HG03159 (cell line): ENCODE results near the gene ZNF526.
A peak's percentile ranks its signal among the peaks of the same experiment; 100 is the strongest.

Source experiments
- ATAC-seq: cut with Tn5 transposase; IDR thresholded peaks from one replicate; pipeline ENCODE4 v1.9.1; 2021; ENCODE audit warnings: mild to moderate bottlenecking, moderate library complexity; ENCODE audit not compliant: unreplicated experiment

ZNF526 gene

DNA sequence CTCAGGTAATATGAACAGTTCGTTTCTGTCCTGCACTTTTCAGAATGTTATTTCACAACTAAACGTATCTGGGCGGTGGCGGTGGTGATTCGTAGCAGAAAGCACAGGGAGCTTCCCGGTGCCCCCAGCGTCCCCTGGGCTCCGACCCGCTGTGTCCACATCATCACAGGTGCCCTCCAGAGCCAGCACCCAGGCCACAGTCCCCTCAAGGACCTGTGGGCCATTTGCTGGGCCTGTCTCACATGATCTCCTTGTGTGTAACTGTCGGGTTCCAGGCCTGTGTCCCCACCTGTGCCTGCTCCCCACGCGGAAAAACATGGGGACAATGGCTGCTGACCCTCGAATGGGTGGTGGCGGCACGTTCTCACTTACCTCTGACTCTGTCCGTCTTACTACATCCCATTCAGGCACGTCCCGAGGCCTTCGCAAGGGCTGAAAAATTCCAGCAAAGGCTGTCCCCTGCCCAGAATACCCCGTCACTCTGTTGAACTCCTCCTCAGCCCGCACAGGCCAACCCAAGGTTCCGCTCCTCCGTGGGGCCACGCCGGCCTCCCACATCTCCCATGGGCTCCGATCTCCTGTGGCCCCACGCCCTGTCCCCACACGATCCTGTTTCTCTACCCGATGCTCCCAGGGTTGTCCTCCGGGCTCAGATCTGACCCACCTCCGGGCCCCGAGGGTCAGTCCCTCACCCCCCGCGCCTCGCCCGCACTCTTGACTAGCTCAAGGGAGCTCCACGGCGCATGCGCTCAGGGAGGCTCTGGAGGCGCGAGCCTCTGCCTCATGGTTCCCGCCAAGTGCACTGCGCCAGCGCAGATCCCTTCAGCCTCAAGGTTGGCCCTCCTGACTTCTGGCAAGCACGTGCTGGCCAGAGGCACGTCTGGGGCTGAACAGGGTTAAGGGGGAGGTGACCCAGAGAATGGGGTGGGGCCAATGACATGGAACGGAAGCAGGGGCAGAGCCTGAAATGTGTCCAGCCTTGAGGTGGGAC is 23.8 kb upstream of the ZNF526 start:
- ATAC-seq, result no peak

DNA sequence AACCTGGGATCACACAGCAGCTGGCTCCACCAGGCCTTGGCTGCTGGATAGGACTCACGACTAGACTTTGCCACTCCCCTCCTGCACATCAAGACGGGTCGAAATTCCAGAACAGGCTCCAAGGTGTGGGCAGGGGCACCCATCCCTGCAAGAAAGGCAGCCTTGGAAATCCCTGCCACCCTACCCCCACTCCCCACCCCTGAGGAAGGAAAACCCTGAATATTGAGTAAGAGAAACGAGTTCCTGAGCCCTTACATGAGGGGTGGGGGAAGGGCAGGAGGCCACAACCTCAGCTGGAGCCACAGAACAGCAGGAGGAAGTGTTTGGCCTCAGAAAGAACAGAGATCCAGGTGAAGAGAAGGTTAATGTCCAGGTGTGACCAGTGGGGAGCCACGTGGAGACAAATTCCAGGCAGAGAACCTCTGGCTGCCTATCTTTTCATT is 22.7 kb upstream of the ZNF526 start:
- no peak for ATAC-seq

DNA sequence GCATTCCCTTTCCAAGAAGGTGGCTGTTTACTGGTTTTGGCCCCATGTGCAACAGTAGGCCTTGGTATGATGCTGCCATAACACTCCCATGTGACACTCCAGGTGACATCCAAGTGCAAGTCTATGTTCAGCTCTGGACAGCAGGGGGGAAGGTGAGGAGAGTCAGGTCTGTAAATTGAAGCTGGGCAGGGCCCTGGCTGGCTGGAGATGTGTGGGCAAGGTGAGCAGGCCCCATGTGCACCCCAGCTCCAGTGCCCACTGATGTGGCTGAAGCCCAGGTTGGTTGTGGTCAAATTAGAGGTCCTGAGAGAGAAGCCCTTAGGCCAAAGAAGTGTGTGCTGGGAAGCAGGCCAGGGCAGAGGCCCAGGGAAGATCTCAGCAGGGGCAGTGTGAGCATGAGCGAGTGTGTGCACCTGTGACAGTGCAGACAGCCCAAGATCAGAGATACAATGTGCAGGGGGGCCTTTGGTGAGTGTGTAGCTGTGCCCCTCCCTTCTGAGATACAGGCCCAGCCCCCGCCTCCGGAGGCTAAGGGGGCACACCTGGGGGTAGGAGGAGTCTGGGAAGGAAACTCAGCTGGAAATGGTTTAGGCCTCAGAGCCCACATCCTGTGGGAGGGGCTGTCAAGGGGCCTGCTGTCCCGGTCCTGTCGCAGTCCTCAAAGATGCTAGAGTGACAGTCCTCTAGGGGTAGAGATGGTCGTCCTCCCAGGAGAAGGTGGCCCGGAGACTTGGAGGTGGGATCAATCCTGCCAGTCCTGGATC is 21.3 kb upstream of the ZNF526 start:
- peak; percentile 33 for ATAC-seq

DNA sequence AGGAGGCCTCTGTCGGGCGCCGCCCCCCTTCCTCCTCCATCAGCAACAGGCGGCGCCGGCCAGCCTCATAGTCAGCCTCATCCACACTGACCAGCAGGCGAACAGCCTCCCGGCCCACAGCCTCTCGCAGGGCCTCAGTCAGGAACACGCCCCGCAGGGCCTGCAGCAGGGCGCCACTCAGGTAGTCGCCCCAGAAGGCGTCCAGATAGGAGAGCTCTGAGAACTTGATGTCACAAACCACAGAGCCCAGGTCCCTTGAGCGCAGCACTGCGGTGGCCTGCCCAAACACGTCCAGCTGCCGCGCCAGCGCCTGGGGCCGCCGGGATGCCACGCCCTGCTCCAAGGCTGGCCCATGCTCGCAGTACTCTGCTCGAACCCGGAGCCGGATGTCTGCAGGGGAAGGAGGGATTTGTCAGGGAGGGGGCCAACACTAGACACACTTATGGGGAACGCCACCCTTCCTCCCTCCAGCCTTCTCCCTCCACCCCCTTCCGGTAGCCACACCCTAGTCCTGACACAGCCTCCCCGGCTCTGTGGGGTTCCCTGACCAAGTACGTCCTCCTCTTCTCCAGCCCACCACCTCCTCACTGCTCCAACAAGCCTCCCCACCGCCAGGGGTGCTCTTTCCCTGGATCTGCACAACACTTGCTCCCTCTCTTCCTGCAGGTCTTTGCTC is 20.5 kb upstream of the ZNF526 start:
- ATAC-seq, result peak; percentile 62

DNA sequence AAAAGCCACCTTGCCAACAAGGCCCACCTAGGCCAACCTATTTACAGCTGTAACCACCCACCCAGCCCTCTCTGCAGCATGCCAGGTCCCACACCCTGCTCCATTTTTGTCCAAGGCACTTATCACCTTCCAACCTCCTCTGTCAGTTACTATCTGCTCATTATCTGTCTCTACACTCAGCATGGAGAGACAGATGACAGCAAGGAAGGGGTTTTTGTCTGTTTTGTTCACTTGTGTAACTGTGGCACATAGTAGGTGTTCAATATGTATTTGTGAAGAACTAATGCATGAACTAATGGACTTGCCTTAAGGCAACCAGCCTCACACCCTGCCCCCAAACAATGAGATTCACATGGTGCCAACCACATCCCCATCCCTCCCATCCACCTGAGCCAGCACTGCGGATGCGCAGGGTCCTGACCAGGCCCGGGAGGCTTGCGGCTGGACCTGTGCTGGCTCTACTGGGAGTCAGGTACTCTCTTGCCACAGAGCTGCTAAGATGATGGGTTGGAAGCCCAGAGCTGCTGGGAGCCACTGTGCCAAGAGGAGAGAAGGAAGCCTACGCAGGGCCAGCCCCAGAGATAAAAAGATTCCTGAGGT is 19.9 kb upstream of the ZNF526 start:
- ATAC-seq, result no peak

DNA sequence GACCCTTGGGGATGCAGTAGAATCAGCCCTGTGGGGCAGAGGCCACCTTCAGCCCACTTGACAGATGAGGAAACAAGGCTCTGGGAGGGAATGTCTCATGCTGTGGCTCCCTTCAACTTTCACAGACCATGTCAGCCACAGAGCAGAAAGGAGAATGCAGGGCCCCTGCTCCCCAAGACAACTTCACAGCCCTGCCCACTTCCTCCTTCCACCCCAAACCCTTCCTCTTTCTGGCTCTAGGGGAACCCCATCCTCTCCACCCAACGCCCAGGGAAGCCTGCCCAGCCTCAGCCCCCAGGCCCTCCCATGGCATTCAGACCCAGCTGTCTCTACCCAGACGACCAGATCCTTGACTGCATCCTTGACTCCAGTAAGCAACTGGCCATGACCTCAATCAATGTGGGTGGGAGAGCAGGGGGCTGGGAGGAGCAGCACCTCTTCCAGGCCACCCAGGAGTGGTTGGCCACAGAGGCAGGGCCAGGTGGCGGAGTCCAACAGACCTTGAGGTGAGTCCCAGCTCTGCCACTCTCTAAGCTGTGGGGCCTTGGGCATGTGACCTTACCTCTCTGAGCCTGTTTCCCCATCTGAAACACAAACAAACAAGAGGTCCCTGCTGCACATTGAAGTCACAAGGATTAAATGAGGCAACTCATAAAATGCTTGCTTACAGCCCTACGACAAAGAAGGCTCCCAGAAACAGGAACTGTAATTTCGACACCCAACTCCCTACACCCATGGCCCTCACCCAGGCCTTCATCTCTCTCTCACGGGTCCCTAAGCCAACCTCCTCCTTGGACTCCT is 18.4 kb upstream of the ZNF526 start:
- ATAC-seq, result no peak

DNA sequence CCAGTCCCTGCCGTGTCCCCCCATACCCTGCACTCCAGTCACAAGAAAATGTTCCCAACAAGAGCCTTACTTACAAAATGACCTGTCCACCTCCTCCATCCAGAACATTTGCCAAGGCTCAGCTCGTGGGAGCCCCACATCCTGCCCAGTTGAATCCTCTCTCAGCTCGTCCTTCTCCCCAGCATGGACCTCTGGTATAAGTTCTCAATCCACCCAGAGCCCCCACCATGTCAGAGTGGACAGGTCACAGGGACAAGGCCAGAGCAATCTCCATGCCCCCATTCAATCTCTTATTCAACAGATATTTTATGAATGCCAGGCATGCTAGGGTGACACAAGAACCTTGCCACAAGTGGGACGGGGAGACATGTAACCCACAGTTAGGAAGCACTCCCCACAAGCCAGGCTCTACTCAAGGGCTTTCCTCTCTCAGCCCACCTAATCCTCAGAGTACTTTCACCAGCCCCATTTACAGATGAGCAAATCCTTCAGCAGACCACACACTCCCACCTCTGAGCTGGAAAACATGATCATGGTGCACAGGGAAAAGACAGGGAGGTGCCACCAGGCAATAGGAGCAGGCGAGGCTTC is 17.7 kb upstream of the ZNF526 start:
- ATAC-seq, result no peak

DNA sequence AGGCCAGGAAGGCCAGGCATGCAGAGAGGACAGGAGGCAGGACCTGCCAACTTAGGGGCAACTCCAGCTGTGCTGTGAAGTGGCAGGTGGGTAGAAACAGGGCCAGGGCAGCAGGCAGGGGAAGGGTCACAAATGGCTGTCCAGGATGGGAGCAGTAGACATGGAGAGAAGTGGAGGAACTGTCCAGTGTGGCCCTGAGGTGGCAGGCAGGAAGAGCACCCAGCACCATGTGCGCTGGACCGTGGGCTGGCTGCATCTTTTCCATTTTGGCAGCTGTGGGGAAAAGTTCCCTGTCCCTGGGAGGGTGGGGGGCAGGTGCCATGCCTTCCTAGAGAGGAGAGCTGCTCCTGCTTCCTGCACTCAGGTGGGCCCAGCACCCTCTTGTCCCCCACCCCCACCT is 16.4 kb upstream of the ZNF526 start:
- no peak for ATAC-seq

DNA sequence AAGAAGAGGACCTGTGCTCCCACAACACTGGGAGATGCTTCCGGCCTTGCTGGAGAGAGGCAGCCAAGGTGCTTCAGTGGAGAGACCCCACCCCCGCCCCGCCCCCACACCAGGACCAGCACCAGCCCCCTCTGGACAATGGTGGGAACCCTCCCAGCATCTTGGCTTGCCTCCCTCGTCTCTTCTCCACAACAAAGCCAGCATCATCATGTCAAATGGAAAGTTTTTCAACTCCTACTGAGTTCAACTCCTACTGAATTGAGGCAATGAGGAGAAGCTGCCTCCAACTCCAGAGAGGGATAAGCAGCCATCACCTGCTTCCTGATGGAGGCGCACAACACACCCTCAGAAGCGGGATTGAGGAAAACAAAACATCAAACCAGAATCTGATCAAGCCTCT is 15.4 kb upstream of the ZNF526 start:
- no peak for ATAC-seq

DNA sequence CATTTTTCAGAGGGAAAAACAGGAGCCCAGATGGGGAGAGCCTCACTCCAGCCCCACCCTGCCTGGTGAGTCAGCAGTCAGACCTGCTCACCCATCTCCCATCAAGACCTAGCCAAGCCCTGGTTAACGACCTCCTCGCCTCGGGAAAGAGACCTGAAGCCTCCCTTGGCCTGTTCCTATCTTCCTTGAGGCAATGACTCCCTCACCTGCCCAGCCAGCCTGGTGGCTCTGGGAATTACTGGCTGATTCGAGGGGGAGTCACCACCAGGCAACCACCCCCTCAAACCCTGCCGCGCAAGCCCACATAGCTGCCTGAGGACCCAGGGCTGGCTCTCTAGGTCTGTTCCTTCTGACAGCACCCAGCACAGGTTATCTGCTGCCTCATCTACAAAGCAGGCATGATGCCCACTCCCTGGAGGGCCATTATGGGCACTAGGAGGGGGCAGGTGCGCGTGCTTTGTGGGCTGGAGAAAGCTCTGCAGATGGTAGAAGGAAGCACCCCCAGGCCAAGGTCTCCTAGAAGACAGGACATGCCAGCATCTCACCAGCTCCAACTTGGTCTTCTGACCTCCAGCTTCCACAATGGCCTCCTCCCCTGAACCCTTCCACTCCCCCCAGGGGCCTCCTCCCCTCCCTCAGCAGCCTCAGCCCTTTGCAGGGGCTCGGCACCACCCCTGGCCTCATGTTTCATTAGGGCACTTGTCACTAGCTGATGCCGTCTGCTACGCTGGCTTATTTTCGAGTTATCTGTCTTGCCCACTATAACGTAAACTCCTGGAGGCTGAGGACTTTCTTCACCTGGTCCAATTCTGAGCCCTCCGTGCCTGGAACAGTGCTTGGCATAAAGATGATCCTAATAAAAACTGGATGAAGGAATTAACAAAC is 13.0 kb upstream of the ZNF526 start:
- ATAC-seq, result no peak

DNA sequence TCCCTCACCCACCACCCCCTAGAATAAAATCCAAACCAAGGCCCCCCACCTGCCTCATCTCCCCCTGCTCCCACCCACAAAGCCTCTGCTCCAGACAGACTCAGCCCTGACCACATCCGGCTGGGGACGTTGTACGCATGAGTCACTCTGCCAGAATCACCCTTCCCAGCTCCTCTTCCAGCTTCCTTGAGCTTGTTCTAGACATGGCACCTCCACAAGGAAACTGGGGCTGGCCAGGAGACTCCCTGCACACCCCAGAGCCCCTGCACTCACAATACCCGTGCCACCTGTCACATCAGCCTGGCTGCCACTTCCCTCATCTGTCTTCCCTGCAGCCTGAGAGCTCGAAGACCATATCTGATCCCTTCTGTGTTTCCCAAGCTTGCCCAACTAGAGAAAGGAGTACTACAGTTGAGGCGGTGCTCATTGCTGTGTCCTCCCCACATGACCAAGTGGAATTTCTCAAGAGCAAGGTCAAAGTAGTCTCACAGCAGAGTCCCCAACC is 12.3 kb upstream of the ZNF526 start:
- no peak for ATAC-seq

DNA sequence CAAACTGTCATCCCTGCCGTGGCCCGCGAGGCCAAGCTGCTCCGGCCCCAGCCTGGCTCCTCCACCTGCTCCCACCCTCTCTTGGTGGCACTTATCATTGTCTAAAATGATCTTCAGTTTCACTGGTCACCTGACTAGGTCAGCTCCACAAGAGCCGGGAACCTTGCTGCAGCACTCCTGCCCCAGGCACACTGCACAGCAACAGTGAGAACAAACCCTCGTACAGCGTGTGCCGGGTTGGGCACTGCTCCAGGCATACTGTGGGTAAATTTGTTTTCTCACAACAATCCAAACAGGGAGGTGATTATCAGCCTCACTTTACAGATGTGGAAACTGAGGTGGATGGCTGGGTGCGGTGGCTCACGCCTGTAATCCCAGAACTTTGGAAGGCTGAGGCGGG is 11.5 kb upstream of the ZNF526 start:
- no peak for ATAC-seq

DNA sequence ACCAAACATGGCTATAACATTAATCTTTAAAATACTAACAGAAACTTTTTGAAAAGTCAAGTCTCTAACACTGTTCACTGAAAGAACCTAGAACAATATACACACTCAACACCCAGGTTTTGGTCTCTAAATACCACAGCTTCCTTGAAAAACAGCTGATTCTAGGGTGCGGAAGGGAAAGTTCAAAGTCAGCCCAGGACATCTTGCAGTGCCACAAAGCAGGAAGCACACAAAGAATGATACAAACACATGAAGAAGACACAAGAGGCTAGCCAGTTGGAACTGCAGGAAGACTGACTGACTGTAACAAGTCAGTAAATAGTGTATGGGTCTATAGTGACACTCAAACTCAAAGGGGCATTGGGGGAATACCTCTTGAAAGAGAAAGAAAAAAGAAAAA is 7.2 kb upstream of the ZNF526 start:
- ATAC-seq, result no peak

DNA sequence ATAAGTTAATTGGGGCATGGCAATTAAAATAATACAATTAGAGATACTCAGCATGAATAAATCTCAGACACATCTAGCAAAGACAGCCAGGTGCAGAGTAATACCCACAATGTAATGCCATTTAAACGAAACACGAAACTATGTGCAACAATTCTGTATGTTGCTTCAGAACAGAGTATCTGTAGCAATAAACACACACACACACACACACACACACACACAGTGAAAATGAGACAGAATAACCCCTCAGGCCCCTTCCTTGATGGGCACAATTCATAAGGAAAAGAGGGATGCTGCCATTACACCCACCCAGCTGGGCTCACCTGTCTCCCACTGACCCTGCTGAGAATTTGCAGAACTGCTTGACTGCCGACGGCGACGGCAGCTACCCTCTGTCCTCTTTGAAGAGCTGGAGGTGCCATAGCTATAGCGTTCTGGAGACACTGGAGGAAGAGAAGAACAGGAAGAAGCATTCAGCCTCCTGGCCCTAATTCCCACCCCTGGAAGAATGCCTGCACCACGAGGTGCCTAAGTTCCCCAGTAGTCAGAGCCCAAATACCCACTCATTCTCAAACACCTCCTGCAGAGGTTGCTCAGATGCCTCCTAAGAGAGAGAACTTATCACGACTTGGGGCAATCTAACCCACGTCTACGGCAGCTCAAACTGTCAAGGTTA is 5.2 kb upstream of the ZNF526 start:
- no peak for ATAC-seq

DNA sequence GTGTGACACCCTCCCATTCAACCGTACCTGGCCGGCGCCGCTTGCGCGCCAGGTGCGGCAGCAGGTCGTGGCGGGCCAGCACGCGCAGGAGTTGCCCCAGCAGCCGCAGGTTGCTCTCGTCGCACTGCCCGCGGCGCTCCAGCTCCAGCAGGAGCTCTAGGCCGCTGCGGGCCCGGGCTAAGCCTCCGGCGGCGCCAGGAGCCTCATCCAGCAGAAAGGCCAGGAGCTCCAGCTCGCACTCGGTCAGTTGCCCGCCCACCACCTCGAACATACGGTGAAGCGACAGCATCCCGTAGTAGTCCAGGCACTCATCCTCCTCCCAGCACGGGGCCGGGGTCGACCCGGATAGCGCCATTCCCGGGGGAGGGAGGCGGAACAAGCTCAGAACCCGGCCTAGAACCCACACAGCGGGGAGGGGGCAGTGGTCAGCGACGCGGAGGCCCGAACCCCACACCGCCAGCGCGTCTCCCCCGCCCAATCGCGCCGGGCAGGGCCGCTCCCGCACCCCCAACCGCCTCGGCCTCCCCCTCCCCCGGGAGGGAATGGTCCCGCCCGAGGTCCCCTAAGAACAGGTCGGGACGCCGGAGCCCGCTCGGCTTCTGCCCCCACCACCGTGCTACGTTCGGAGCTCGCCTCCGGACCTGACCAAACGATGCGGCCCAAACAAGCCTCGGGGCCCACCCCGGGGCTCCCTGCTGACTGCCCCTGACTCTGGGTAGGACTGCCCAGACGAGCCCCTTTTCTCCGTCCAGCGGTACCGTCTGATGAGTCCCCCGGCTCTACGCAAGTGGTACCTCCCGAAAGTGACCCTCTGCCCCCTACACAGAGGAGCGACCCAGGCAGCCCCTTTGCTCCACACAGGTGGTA is 3.2 kb upstream of the ZNF526 start:
- peak; percentile 13 for ATAC-seq

DNA sequence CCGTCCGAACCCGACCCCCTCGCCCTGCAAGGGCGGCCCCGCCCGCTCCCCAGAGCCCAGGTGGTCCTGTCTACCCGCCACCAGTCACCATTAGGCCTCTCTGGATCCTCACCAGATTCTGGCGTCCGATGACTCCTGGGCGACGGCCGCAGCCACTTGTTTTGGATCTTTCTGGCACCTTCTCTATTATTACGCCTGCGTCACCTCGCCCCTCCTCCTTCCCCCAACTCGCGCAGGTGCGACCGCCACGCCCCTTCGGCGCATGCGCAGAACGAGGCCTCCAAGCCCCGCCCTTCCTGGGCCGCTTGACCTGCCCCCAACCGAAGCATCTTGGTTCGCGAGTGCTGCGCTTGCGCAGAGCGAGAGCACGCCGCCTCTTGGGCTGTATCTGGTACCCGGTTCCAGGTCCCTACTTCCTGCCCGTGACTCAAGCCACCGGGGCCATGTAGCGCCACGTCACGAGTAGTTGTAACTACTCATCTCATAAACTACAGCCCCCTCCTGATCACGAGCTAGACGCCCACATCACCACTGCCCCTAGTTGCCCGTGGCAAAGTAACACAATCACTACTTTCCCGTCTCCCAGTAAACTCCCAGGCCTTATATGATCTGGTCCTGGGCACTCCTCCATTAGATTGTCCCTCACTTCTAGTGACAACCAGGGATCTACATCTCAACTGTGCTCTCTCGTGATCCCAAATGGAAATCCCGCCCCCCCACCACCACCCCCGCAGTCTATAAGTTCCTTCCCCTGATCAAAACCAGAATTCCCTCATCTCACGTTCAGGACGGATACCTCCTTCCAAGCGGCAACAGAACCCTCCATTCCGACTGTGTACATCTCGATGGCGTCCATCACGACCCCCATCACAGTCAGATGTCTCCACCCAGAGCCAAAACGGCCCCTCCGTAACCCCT is 2.3 kb upstream of the ZNF526 start, which contains the start of gene DEDD2:
TSS of gene DEDD2 (minus strand) at position 158 of the 918 bp plus-strand sequence. CDS start 670 bp downstream, outside the sequence.
- peak; percentile 74 for ATAC-seq
